CD4-positive, alpha-beta T cell (primary cell): Measurements from ENCODE around the gene VSTM2A. TPM values are rescaled to one million over a fixed set of nuclear protein-coding genes. Genes with fewer than 3 reads are reported as not detected.

Source experiments
- ATAC-seq: fragments of 200-7000 bp; cut with Tn5 transposase; one replicate; pipeline ENCODE4 v1.10.0; 2022; ENCODE audit warnings: mild to moderate bottlenecking; ENCODE audit not compliant: poor library complexity
- CTCF ChIA-PET: fragments of 350-600 bp; sonication (Branson Sonifier 250); formaldehyde crosslinking; loops from one replicate; lab custom pipeline; 2021; ENCODE audit warnings: antibody characterized with exemption, inconsistent platforms; lab: Charles Lee
- POLR2A ChIA-PET: fragments of 350-600 bp; sonication (Branson Sonifier 250); formaldehyde crosslinking; loops from one replicate; lab custom pipeline; 2021; ENCODE audit warnings: antibody characterized with exemption, inconsistent platforms; lab: Charles Lee
- DNase-seq, 14 experiments: peaks; one replicate each; pipeline ENCODE4 v3.0.0-alpha.2; 2013 to 2020; ENCODE audit warnings: mixed read lengths in 2 of 14
- H3K27ac ChIP-seq, 2 donors: one replicate each; pipeline versions ENCODE4 v1.5.1 to v1.7.0; 2013; ENCODE audit warnings: low read length in 2 of 2, low read depth in 1 of 2, mild to moderate bottlenecking in 1 of 2
- H3K27me3 ChIP-seq, 2 experiments: 1 replicate in 1 of 2; 2 replicates in 1 of 2; pipeline versions ENCODE4 v1.6.1 to v1.7.0; 2013; ENCODE audit warnings: low read length in 2 of 2, control low read depth in 1 of 2, mild to moderate bottlenecking in 1 of 2, moderate library complexity in 1 of 2; ENCODE audit not compliant: insufficient read depth in 2 of 2, control insufficient read depth in 1 of 2
- H3K36me3 ChIP-seq: one replicate; pipeline ENCODE4 v1.6.1; 2013; ENCODE audit warnings: low read length, control low read depth; ENCODE audit not compliant: insufficient read depth
- H3K4me1 ChIP-seq: one replicate; pipeline ENCODE4 v1.6.1; 2013; ENCODE audit warnings: low read length, control low read depth; ENCODE audit not compliant: insufficient read depth
- H3K4me3 ChIP-seq: one replicate; pipeline ENCODE4 v1.5.1; 2013; ENCODE audit warnings: mild to moderate bottlenecking, low read length, moderate library complexity
- H3K9me3 ChIP-seq, 2 experiments: 1 replicate in 1 of 2; 2 replicates in 1 of 2; pipeline versions ENCODE4 v1.6.1 to v1.7.0; 2013; ENCODE audit warnings: low read length in 2 of 2, mild to moderate bottlenecking in 2 of 2, control low read depth in 1 of 2, moderate library complexity in 1 of 2; ENCODE audit not compliant: control insufficient read depth in 1 of 2, insufficient read depth in 1 of 2
- H3K27ac Mint-ChIP-seq: one replicate; pipeline ENCODE4 v1.8.0; 2020; ENCODE audit warnings: mixed read lengths
- H3K27me3 Mint-ChIP-seq: one replicate; pipeline ENCODE4 v1.8.0; 2021; ENCODE audit warnings: mixed read lengths
- H3K36me3 Mint-ChIP-seq: one replicate; pipeline ENCODE4 v1.8.0; 2021; ENCODE audit warnings: low read depth, mixed read lengths
- H3K4me1 Mint-ChIP-seq: one replicate; pipeline ENCODE4 v1.8.0; 2021; ENCODE audit warnings: low read depth, mixed read lengths
- H3K4me3 Mint-ChIP-seq: one replicate; pipeline ENCODE4 v1.8.0; 2020; ENCODE audit warnings: mild to moderate bottlenecking, mixed read lengths
- H3K9me3 Mint-ChIP-seq: one replicate; pipeline ENCODE4 v1.8.0; 2020; ENCODE audit warnings: mixed read lengths
- intact Hi-C, 2 experiments: fragments of 100-400 bp; cut with DNase I in 1 of 2; cut with micrococcal nuclease in 1 of 2; formaldehyde crosslinking; loops; one replicate each; pipeline versions ENCODE4 v1.15.1 to v1.9.0; 2023 to 2025; cut with DNase I, micrococcal nuclease
- total RNA-seq, 174 experiments: library from RNA in 2 of 174; stranded (reverse) in 2 of 174; gene quantifications; one replicate each; pipeline ENCODE4 v1.2.3 and lab custom pipeline; 2021 to 2026
- TF ChIP-seq, protein P1 (sequence below): fragments of 200-600 bp; IDR thresholded peaks from one replicate; pipeline ENCODE4 v1.8.0; 2022; ENCODE audit warnings: antibody characterized with exemption, mild to moderate bottlenecking

Gene VSTM2A
- total RNA-seq, 2 experiments from 2014 or later, result not detected

DNA sequence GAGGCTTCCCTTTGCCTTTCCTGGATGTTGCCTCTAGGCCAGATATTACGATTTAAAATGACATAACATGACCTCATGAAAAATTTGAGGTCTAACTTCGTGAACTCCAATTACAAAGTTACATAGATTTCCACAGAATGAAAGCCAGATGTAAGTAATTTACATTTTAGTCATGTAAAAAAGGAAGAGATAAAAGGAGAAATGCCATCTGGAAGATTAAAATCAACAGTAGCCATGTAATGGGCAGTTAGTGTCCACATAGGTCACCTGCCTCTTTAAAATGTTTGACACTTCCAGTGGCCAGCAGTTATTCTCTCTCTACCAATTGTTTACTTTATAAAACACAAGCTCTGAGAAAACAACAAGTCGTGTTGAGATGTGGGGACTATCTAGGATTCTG, 4.1 kb upstream of the VSTM2A start:
- Histone ChIP-seq H3K9me3 (peaks cover 0 to 9% of the 10 kb centered on the region in 2 experiments), H3K27me3 (peaks cover 11 to 22% of the 10 kb centered on the region in 2 experiments), H3K4me3 (no peak overlapping the region), H3K4me1 (no peaks in the 10 kb centered on the region), H3K27ac (no peak overlapping the region), H3K36me3 (no peaks in the 10 kb centered on the region)
- CTCF ChIA-PET, result no interaction called here
- H3K27ac Mint-ChIP-seq, result no peak overlapping the region
- H3K4me3 Mint-ChIP-seq, result no peak overlapping the region
- POLR2A ChIA-PET, result no interaction called here
- peaks cover 18% of the 10 kb centered on the region for H3K27me3 Mint-ChIP-seq
- intact Hi-C loops, result loop anchor here in 1 of 2 experiments (10.0 kb wide), 1 partner anchor 57 kb away; no protein-coding TSS in a partner anchor
- TF ChIP-seq, protein P1, sequence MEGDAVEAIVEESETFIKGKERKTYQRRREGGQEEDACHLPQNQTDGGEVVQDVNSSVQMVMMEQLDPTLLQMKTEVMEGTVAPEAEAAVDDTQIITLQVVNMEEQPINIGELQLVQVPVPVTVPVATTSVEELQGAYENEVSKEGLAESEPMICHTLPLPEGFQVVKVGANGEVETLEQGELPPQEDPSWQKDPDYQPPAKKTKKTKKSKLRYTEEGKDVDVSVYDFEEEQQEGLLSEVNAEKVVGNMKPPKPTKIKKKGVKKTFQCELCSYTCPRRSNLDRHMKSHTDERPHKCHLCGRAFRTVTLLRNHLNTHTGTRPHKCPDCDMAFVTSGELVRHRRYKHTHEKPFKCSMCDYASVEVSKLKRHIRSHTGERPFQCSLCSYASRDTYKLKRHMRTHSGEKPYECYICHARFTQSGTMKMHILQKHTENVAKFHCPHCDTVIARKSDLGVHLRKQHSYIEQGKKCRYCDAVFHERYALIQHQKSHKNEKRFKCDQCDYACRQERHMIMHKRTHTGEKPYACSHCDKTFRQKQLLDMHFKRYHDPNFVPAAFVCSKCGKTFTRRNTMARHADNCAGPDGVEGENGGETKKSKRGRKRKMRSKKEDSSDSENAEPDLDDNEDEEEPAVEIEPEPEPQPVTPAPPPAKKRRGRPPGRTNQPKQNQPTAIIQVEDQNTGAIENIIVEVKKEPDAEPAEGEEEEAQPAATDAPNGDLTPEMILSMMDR, result no peak
- no peaks in the 10 kb centered on the region for H3K36me3 Mint-ChIP-seq
- peaks cover 11% of the 10 kb centered on the region for H3K9me3 Mint-ChIP-seq
- DNase-seq (no peak), ATAC-seq (no peak)
- no peaks in the 10 kb centered on the region for H3K4me1 Mint-ChIP-seq

DNA sequence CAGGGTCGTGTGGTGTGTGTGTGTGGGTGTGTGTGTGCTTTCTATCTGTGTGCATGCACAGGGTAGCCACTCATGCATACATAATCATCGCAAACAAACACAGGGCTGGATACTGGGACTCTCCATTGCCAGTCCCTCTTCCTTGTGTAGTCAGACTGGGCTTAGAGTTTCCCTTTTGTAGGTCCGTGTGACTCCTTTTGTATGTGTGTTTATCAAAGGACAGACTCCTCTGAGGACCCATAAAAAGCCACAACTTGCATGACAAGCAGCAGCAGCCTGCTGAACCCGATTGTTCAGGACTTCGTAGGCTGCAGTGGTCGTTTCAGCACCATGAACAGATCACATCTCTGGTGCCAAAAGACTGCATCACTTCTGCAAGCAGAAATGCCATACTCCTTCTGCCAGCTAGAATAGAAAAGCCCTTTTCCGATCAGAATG, 895 bp downstream of the VSTM2A start:
- peaks cover 0 to 30% of the 10 kb centered on the region in 2 experiments for H3K9me3 ChIP-seq
- no peaks in the 10 kb centered on the region for H3K4me1 Mint-ChIP-seq
- no peaks in the 10 kb centered on the region for H3K4me1 ChIP-seq
- peaks cover 3% of the 10 kb centered on the region for H3K9me3 Mint-ChIP-seq
- H3K4me3 ChIP-seq, result no peak overlapping the region
- H3K36me3 ChIP-seq, result no peaks in the 10 kb centered on the region
- H3K27ac ChIP-seq, result no peak overlapping the region
- H3K4me3 Mint-ChIP-seq, result no peak overlapping the region
- ChIA-PET POLR2A (no interaction called here), CTCF (no interaction called here)
- no peaks in the 10 kb centered on the region for H3K36me3 Mint-ChIP-seq
- H3K27me3 ChIP-seq, result peaks cover 30 to 45% of the 10 kb centered on the region in 2 experiments
- DNase-seq, result no peak
- intact Hi-C loops, result no loop called here
- TF ChIP-seq, protein P1, result no peak
- peaks cover 33% of the 10 kb centered on the region for H3K27me3 Mint-ChIP-seq
- no peak for ATAC-seq
- no peak overlapping the region for H3K27ac Mint-ChIP-seq

DNA sequence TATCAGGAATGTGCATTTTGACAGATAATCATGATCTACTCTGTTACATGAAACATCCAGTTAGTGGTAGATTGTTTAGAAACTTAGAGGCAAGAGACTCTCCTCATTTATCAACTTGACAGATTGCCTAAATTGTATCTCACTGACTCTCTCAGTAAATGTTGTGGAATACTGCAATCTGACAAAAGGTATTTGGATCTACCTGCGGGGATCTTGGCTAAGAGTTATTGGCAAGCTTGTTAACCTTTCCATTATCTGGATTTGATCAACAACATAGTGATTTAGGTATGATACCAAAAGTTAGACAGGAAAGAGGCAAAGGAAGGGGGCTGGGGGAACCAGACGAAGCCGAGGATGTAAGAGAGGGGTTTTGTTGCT, 2.0 kb downstream of the VSTM2A start:
- Histone ChIP-seq H3K36me3 (no peaks in the 10 kb centered on the region), H3K27me3 (peaks cover 30 to 45% of the 10 kb centered on the region in 2 experiments), H3K4me3 (no peak overlapping the region), H3K27ac (no peak overlapping the region), H3K9me3 (peaks cover 0 to 30% of the 10 kb centered on the region in 2 experiments), H3K4me1 (no peaks in the 10 kb centered on the region)
- ATAC-seq, result no peak
- no peaks in the 10 kb centered on the region for H3K4me1 Mint-ChIP-seq
- CTCF ChIA-PET, result no interaction called here
- TF ChIP-seq, protein P1, result no peak
- H3K9me3 Mint-ChIP-seq, result peaks cover 3% of the 10 kb centered on the region
- intact Hi-C loops, result no loop called here
- H3K36me3 Mint-ChIP-seq, result no peaks in the 10 kb centered on the region
- no peak overlapping the region for H3K27ac Mint-ChIP-seq
- POLR2A ChIA-PET, result no interaction called here
- DNase-seq, result no peak
- no peak overlapping the region for H3K4me3 Mint-ChIP-seq
- H3K27me3 Mint-ChIP-seq, result peaks cover 35% of the 10 kb centered on the region
